NCI-H345 (cell line): ENCODE results near the gene LDHA.
A peak's percentile ranks its signal among the peaks of the same experiment; 100 is the strongest.
"Not testable (repeated sequence)": the region's sequence is repeated elsewhere in the genome, so short reads cannot be mapped to it uniquely, and the experiment has no call there.

Experiments used
- DNase-seq: peaks from one replicate; lab custom pipeline; 2025; lab: John Stamatoyannopoulos, UW

Gene LDHA

GRCh38 chr11:18394928-18395734, 768 bp downstream of the LDHA start:
- DNase-seq, result peak; percentile 56

- DNase-seq, result peak; percentile 98
These were observed 1.6 kb downstream of the LDHA start for GRCh38 chr11:18395735-18396504.

GRCh38 chr11:18397921-18398320, 3.6 kb downstream of the LDHA start:
- DNase-seq, result no peak

- not testable (repeated sequence) for DNase-seq
These were observed 6.7 kb downstream of the LDHA start for GRCh38 chr11:18401077-18401476.

- no peak for DNase-seq
These were observed 9.7 kb downstream of the LDHA start for GRCh38 chr11:18404062-18404461.

- not testable (repeated sequence) for DNase-seq
These were observed 13.0 kb downstream of the LDHA start for GRCh38 chr11:18407400-18407799.

GRCh38 chr11:18408558-18409291, 14.4 kb downstream of the LDHA start:
- DNase-seq, result no peak

GRCh38 chr11:18416459-18416858, 22.1 kb downstream of the LDHA start:
- DNase-seq, result no peak

- no peak for DNase-seq
These were observed 24.7 kb downstream of the LDHA start for GRCh38 chr11:18419040-18419439.

GRCh38 chr11:18420067-18420466, 25.7 kb downstream of the LDHA start:
- no peak for DNase-seq

- DNase-seq, result no peak
These were observed 32.9 kb downstream of the LDHA start for GRCh38 chr11:18427240-18427639.

- DNase-seq, result no peak
These were observed 35.0 kb downstream of the LDHA start for GRCh38 chr11:18429332-18429731.

- DNase-seq, result no peak
These were observed 44.3 kb downstream of the LDHA start for GRCh38 chr11:18438691-18439090.

GRCh38 chr11:18449251-18449650, 54.9 kb downstream of the LDHA start:
- no peak for DNase-seq

GRCh38 chr11:18452927-18453326, 58.6 kb downstream of the LDHA start:
- no peak for DNase-seq

- no peak for DNase-seq
These were observed 61.5 kb downstream of the LDHA start, which contains the start of gene LDHAL6A for GRCh38 chr11:18455686-18456372. LDHAL6A (plus strand) TSS chr11:18455856; CDS start chr11:18456681, 825 bp downstream.

- no peak for DNase-seq
These were observed 63.1 kb downstream of the LDHA start for GRCh38 chr11:18457450-18457849.
